Suppressor macrophage treated with lipopolysaccharide for 1 hour (primary cell): ENCODE data around the gene COL17A1.

Experiments
- DNase-seq, 3 donors: peaks; one replicate each; pipeline ENCODE4 v3.0.0-alpha.2; 2020 to 2022

Gene COL17A1

DNA sequence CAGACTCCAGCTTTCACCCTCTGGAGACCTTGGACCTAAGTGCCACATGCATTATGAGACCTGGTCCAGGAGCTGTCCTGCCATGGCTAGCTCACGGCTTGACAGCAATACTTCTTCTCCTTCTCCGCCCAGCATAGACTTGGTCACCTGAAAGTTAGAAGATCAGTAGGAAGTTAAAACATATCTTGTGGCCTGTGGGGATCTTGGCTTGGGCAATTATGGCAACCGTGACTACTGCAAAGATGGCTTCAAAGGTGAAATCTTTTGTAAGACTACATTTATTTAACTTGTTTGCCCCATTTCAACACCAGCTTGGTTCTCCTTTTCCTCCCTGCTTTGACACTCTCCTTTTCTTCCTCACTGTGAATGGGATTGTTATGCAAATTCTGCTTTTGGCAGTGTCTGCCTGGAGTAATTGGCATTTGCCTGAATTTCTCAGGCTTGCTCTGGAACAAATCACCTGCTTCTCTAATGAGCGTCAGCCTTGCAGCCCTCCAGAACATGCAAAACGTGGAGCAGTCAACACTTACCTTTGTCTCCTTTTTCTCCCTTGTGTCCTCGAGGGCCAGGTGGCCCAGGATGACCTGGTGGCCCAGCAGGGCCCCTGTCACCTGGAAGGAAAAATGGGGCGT is 53.4 kb downstream of the COL17A1 start:
- no peak for DNase-seq

DNA sequence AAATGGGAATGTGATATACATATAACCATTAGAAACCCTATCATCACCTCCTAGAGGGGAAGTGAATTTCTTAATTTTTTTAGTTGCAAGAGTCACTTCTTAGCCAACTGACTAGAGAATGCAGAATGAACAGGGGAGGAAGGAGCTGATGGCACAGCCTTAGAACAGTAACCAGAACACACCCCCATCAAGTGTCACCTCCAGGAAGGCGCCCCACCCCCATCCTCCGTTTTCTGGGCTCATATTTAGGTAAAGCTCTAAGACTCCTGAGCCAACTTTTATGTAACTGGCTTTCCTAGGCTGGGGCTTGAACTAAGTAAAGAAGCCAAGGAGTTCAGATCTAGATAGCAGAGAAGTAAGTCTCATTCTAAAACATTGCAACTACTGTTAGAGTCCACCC is 54.0 kb downstream of the COL17A1 start:
- DNase-seq: no peak

DNA sequence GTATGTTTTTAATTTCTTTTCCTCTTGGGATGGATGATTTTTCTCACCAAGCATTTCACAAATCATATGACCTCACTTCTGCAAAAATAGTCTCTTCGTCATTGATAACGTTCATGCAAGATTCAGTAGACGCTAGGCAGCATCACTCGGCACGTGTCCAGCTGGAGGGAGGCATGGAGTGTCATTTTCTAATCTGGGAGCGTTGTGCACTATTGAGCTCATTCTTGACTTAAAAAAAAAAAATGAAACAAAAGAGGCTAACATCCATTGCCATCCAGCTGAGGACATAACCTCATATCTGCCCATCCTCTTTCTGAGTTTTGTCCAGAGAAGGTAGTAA is 56.2 kb downstream of the COL17A1 start:
- DNase-seq: no peak

DNA sequence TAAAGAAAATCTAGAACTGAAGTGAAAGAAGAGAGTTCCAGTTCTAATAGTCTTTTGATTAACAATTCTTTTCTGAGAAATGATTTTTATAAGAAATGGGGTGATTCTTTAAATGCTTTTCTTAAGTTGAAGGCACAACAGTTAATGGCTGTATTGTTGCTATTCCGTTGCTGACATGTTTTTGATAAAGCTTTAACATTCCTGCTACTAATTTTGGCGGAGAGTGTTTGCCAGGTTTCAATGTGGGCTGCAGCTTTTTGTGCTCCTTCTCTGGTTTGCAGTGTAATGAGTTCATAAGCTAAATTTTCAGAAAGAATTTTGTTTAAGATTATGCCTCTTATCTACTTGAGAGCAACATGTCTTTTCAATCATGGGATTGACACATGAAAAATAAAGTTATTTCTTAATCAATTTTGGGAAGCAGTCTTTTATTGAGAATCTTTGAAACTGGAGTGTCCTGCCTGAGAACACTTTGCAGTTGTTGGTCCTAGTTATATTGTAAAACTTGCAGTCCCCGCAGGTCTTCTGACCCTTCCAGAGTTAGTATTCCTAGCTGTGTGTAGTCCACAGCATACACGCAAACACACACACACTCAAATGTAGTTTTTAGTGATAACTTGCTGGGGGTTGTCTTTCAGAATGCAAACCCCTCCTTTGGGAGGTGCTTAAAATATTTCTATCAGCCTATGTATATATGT is 56.7 kb downstream of the COL17A1 start:
- DNase-seq: no peak

DNA sequence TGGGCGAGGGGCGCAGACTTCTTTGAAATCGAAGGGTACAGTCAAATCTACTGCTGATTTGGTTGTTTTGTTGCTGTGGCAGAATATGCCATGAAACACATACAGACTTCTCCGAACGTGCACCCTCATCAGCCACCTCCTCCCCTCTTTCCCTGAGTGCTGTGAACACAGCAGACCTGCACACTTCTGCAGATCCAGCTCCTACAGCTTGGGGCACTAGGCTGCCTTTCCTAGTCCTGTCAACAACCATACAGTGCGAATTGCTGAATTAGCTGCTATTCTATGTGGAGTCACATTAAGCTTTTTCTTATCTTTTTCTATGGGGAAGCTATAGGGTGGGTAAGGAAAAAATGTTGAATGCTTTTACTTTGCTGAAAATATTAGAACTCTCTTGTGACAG is 57.5 kb downstream of the COL17A1 start:
- DNase-seq: no peak

DNA sequence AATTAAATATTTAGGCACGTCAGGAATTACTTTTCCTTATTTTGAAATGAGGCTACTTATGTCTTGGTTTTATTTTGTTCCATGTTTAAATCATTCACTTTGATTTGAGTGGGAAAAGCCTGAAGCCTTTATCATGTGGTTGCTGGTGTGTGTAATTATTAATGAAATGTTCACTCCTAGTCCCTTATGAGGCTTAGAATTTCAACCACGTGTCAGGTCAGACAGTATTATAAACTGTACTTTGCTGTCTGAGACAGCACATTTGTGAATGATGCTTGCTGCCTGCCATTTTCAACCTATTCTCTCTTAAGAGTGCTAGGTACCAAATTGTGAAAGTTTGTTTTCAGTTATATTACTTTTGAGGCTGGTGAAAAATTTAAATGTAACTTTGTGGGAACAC is 58.9 kb downstream of the COL17A1 start:
- DNase-seq: no peak

DNA sequence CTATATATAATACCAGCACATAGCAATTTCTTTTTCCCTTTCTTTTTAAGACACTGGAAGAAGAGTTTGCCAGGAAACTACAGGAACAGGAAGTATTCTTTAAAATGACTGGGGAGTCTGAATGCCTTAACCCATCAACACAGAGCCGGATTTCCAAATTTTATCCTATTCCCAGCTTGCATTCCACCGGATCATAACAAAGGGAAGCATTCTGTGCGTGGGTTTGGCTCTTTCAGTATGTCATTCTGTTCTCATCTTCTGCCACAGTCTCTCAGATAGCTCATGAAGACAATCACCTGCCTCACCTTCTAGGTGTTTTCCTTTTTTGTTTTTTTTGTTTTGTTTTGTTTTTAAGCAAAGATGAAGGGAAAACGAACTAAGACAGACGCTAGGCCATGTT is 60.2 kb downstream of the COL17A1 start:
- no peak for DNase-seq

DNA sequence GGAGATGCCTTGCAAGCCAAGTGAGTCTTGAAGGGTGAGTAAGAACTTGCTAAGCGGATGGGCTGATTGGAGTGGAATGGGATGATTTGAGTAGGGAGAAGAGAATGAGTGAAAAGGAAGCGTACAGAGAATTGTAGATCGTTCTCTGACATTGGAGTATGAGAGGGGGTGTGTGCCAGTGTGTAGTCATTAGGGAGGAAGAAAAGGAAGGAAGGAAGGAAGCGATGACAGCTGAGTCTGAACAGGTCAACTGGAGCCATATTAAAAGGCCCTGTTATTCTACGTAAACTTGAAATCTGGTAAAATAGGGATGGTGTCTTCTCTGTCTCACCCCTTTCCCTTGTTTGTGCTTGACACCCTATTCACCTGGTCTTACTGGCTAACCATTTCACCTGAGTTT is 63.7 kb downstream of the COL17A1 start:
- DNase-seq: no peak

DNA sequence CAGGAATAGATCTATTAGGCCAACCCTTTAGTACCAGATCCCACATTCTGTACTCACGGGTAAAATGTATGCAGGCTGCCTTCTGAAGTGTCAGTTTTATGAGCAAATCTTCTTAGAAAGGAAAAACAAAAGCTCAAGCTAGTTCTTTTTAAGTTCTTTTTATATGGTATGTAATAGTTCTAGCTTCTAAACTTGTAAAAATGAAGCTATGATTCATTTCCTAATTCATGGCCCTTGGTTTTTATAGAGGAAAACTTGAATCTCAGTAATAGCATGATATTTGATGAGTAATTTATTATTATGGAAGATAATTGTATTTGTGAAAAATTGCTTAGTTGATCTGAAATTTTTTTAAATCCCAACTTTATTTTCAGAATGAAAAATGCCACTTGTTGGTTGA is 64.4 kb downstream of the COL17A1 start:
- no peak for DNase-seq

DNA sequence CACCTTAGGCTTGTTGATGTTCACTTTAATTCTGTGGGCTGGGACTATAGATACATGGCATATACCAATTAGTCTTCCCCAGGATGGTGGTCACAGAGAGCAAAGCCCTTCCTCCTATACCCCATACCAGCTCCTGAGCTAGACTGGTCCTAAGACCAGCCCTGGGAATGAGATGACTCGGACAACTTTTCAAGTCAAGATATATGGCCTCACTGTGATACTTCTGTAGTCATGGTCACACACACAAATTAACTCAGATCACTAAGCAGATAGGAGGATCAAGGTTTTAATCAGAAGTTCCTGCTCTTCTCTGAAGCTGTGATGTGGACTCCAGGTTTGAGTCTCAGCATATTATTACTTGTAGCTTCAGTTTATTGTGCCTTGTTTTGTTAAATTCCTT is 65.7 kb downstream of the COL17A1 start:
- no peak for DNase-seq

DNA sequence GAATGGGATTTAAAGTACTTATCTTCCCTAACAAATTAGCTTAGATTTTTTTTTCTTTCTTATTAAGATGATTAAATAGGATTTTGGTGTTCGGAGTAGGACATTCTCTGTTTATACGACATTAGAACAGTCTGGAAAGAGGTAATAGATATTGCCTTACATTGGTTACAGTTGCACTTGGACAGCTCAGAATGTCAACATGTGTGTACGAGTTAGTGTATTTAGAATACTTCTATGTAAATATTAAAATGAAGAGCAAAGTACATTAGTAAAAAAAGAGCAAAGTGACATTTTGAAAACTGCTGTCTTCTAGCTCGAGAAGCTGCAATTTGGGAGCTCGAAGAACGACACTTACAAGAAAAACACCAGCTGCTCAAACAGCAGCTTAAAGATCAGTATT is 67.2 kb downstream of the COL17A1 start:
- DNase-seq: no peak

DNA sequence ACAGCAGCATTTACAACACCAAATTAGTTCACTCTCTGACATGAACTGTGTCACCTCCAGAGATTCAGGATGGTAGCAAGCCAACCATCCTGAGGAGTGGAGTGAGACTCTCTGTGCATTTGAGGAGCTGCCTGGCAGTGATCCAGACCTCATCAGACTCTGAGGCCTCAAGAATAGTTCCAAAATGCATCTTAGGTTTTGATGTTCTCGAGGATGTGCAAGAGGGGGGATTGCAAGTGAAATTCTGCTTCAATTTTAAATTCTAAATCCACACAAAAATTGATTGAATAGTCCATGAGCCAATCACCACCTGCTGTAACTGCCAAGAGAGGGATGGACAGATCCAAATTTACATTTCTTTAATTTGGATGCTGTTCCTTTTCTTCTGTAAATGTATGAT is 69.0 kb downstream of the COL17A1 start:
- no peak for DNase-seq

DNA sequence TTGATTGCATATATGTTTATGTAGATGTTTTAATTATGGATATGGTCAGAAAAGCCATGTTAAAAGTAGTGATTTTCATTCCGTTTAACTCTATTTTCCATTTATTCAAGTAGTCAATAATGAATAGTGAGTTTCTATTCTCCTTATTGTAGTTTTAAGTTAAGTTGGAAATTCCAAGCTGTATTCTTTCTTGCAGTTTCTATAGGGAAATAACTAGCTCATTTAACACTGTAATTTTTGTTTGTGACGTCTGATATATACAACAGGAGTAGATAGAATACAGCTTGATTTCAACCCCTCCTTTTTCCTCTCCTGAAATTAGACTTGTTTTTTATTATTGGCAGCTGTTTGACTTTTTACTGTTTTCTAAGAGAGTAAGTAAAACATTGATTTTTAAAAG is 71.5 kb downstream of the COL17A1 start:
- DNase-seq: peak in 2 of 3 donors; percentile 15 to 24

DNA sequence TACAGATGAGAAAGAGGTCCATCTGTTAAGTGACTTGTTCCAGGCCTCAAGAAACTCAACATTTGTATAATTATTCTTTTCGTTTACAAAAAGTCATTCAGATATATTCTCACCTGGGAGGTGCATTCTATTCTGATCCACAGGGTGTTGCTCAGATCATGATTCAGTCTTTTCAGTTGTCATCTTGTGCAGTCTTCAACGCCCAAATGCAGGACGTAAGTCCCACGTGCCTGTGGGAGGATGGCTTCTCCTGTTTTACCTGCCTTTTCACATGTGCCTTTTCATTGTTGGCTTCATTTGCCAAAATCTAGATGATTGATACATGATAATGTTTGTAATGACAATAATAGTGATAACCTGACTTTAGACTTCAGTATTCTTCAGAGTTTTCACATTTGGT is 72.2 kb downstream of the COL17A1 start:
- no peak for DNase-seq

DNA sequence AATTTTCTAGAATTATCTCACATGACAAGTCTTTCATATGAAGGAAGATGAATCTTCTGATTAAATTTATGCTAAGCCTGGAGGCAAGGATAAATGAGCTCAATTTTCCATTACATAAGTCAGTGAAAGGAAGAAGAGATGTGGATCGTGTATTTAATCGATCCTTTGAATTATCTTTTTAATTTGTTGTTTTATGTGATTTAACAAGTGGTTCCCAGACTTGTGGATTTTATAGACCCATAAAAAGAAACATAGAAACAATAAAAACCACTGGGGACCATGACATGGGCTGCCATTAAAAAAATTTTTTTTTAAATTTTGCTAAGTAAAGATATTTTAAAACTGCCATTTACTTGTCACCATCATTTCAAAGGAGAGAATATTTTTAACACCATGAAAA is 73.8 kb downstream of the COL17A1 start:
- DNase-seq: no peak

DNA sequence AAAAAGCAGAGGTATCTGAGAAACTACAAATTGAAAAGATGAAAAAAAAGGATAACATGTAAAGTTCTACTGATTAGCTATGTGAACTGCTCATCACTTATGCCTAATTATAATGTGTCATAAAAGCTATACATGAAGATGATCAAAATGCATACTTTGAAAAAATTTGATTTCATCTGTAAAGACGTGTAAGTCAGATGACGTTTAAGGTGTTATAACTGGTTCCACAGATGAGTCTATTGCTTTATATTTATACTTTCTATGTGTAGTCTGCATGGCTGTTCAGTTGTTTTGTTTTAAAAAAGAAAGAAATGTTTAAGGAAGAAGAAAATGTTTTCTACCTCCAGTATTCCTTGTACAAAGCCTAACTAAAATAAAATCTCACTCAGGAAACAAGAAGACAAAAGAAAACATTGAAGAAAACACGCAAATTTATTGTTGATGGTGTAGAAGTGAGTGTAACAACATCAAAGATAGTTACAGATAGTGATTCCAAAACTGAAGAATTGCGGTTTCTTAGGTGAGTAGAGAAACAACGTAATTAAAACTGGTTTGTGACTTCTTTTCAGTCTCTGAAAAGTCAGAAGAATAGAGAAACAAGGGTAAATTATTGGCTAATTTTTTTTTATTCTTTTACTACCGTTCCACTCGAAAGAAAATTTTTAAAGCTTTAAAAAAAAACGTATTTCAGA is 80.4 kb downstream of the COL17A1 start:
- DNase-seq: no peak

DNA sequence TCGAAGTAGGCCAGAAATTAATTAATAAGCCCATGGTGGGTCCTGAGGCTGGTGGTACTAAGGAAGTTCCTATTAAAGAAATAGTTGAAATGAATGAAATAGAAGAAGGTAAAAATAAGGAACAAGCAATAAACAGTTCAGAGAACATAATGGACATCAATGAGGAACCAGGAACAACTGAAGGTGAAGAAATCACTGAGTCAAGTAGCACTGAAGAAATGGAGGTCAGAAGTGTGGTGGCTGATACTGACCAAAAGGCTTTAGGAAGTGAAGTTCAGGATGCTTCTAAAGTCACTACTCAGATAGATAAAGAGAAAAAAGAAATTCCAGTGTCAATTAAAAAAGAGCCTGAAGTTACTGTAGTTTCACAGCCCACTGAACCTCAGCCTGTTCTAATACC is 82.8 kb downstream of the COL17A1 start:
- peak in 1 of 3 donors; percentile 25 for DNase-seq

DNA sequence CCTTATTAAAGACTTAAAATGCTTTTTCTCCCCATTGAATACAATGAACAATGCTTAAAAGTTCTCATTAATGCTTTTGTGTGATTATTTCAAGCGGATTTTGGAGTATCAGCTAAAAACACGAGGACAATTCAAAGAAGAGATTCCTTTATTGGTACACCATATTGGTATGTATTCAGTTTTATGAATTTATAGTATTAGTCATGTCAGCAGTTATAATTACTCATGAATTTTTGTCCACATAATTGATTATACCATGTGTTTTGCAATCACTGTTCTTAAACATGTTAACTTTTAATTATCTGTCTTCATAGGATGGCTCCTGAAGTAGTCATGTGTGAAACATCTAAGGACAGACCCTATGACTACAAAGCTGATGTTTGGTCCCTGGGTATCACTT is 86.9 kb downstream of the COL17A1 start:
- DNase-seq: no peak

DNA sequence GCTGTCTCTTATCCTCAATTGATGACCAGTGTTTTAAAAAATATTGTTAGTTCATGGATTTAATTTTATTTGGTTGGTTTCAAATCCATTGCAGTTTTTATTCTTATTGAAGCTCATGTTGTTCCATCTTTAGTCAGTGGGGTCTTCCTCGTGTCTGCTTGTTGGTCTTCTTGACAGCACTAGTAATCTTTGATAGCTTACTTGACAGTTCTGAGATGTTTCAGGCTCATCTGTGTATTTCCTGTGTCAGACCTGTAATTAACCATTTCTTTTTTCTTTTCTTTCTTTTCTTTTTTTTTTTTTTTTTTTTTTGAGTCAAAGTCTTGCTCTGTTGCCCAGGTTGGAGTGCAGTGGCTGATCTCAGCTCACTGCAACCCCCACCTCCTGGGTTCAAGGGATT is 90.5 kb downstream of the COL17A1 start:
- DNase-seq: no peak

DNA sequence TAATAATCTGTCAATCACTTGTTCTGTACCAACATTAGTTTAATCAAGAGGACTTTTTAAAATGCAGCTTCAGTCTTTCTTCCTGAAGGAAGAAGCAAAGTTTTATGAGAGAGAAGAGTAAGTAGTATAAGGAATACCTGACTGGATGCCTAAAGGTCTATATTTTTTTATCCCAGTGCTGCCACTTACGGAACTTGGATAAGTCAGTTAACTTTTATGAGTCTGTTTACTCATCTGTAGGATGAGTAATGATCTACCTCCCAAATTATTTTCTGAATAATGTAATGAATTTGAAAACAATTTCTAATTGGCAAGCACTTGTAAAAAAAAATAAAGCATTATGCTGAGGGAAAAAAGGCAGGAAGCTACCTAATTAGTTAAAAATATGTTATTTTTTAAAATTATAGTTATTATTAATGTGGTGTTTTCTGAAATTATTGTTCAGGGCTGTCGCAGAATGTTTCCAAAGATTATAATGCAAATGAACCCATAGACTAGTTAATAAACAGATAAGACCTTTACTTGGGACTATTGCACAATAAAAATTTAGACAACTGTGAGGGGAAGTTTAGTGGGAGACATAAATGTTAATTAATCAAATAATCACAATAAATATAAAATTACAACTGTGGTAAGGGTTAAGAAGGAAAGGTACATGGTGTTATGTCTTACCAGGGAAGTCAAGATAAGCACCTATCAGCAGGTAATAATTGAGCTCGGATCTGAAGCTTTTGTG is 94.1 kb downstream of the COL17A1 start:
- DNase-seq: no peak

DNA sequence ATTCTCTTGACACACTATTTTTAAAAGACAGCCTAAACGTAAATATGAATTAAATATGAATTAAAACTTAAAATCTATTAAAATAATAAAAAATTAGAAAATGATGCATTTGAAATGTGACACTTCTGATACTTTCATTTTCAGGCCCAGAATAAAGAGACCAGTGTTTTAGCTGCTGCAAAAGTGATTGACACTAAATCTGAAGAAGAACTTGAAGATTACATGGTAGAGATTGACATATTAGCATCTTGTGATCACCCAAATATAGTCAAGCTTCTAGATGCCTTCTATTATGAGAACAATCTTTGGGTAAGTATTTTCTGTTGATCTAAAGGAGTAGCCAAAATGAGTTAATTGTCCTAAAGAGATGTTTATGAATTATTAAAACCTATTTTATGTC is 95.1 kb downstream of the COL17A1 start:
- no peak for DNase-seq

DNA sequence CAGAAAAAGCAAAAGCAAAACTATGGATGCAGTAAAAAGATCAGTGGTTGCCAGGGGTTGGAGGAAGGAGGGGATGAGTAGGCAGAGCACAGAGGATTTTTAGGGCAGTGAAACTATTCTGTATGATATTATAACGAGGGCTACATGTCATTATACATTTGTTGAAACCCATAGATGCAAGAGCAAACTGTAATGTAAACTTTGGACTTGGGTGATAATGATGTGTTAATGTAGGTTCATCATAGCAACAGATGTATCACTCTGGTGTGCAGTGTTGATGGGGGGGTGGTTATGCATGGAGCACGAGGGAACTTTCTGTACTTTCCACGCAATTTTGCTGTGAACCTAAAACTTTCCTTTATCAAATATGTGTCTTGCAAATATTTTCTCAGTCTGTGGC is 95.6 kb downstream of the COL17A1 start:
- no peak for DNase-seq

DNA sequence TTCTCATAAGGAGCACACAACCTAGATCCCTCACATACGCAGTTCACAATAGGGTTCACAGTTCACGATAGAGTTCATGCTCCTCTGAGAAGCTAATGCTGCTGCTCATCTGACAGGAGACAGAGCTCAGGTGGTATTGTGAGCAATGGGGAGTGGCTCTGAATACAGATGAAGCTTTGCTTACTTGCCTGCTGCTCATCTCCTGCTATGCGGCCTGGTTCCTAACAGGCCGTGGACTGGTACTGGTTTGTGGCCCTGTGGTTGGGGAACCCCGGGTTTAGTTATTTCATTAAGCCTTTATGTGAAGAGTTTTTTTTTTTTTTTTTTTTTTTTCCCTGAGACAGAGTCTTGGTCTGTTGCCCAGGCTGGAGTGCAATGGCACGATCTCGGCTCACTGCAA is 99.3 kb downstream of the COL17A1 start:
- no peak for DNase-seq

DNA sequence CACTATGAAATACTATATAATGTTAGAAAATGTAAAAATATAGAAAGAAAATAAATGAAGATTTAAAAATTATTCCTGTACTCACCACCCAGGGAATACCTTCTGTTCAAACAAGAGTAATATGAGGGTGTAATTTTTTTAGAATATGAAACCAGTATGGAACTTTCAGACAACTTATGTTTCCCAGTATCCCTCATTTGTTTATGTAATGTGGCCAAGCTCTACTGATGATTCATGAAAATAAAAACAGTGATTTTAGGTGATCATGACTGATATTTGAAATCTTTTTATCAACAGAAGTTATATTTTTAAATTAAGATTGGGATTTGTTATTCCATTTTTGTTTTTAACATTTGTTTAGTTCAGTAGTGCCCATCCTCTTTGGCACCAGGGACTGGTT is 100.0 kb downstream of the COL17A1 start:
- no peak for DNase-seq
